Thyroid gland (tissue), 4 donors: ENCODE measurements around the gene CISD2.
"Not testable (repeated sequence)": the region's sequence is repeated elsewhere in the genome, so short reads cannot be mapped to it uniquely, and the experiment has no call there.

Experiments used
- CTCF ChIP-seq, 6 experiments: fragments of 200-600 bp in 3 of 6; fragments of 450-650 bp in 3 of 6; sonication (generic) in 3 of 6; IDR thresholded peaks; one replicate each; pipeline ENCODE4 v1.5.1; 2016 to 2019; ENCODE audit warnings: antibody characterized with exemption in 6 of 6, mild to moderate bottlenecking in 2 of 6, inconsistent platforms in 1 of 6, moderate library complexity in 1 of 6
- POLR2A ChIP-seq, 2 donors: fragments of 450-650 bp; IDR thresholded peaks; one replicate each; pipeline ENCODE4 v1.6.1; 2017; ENCODE audit warnings: antibody characterized with exemption in 2 of 2, mild to moderate bottlenecking in 2 of 2, moderate library complexity in 1 of 2

DNA sequence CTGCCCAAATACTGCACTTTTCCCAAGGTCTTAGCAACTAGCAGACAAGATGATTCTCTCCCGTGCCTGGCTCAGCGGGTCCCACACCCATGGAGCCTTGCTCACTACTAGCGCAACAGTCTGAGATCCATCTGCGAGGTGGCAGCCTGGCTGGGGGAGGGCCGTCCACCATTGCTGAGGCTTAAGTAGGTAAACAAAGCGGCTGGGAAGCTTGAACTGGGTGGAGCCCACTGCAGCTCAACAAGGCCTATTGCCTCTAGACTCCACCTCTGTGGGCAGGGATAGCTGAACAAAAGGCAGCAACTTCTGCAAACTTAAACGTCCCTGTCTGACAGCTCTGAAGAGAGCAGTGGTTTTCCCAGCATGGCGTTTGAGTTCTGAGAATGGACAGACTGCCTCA is 50.9 kb downstream of the CISD2 start:
- not testable (repeated sequence) for TF ChIP-seq CTCF, POLR2A (IDR thresholded peaks at IDR 0.05)
